Suprapubic skin (tissue), 3 donors: Measurements from ENCODE around the gene MARF1.
"Not testable (repeated sequence)": the region's sequence is repeated elsewhere in the genome, so short reads cannot be mapped to it uniquely, and the experiment has no call there.

Source experiments
- POLR2A ChIP-seq, 2 donors: fragments of 450-650 bp; IDR thresholded peaks; one replicate each; pipeline ENCODE4 v1.6.1; 2017; ENCODE audit warnings: antibody characterized with exemption in 2 of 2, mild to moderate bottlenecking in 2 of 2, moderate library complexity in 2 of 2
- TF ChIP-seq, protein P1 (sequence below), 2 donors: fragments of 200-600 bp in 1 of 2; fragments of 450-650 bp in 1 of 2; sonication (generic) in 1 of 2; IDR thresholded peaks; one replicate each; pipeline ENCODE4 v1.5.1; 2016 to 2019; ENCODE audit warnings: antibody characterized with exemption in 2 of 2, mild to moderate bottlenecking in 1 of 2, moderate library complexity in 1 of 2

DNA sequence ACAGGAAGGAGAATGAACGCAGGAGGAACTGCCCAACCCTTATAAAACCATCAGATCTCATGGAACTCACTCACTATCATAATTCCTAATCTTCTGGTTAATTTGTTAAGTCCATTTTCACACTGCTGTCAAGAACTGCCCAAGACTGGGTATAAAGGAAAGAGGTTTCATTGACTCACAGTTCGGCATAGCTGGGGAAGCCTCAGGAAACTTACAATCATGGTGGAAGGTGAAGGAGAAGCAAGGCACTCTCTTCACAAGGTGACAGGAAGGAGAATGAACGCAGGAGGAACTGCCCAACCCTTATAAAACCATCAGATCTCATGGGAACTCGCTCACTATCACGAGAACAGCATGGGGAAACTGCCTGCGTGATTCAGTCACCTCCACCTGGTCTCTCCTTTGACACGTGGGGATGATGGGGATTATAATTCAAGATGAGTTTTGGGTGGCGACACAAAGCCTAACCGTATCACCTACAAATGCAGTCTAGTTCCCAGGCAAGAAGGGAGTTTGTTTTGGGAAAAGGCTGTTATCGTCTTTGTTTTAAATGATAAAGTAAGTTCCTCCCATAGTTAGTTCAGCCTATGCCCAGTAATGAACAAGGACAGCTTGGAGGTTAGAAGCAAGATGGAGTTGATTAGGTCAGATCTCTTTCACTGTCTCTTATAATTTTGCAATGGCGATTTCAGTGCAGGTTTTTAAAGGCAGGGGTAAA, 68.9 kb downstream of the MARF1 start:
- TF ChIP-seq, protein P1, sequence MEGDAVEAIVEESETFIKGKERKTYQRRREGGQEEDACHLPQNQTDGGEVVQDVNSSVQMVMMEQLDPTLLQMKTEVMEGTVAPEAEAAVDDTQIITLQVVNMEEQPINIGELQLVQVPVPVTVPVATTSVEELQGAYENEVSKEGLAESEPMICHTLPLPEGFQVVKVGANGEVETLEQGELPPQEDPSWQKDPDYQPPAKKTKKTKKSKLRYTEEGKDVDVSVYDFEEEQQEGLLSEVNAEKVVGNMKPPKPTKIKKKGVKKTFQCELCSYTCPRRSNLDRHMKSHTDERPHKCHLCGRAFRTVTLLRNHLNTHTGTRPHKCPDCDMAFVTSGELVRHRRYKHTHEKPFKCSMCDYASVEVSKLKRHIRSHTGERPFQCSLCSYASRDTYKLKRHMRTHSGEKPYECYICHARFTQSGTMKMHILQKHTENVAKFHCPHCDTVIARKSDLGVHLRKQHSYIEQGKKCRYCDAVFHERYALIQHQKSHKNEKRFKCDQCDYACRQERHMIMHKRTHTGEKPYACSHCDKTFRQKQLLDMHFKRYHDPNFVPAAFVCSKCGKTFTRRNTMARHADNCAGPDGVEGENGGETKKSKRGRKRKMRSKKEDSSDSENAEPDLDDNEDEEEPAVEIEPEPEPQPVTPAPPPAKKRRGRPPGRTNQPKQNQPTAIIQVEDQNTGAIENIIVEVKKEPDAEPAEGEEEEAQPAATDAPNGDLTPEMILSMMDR (IDR thresholded peaks at IDR 0.05), result not testable (repeated sequence)
- not testable (repeated sequence) for TF ChIP-seq POLR2A (IDR thresholded peaks at IDR 0.05)
